Caco-2 (cell line): ENCODE measurements around the gene KRT2. TPM values are rescaled to one million over a fixed set of nuclear protein-coding genes. Genes with fewer than 3 reads are reported as not detected.

Source experiments
- BruUV-seq: library from RNA; stranded (reverse); fragments of 400-500 nt; replicated peaks from 2 replicates; lab custom pipeline; 2021; lab: Mats Ljungman, UMichigan
- CTCF ChIA-PET: fragments of 300-600 bp; sonication (Branson Sonifier 250); formaldehyde crosslinking; loops from one replicate; lab custom pipeline; 2022; ENCODE audit warnings: antibody characterized with exemption; lab: Charles Lee
- POLR2A ChIA-PET: fragments of 300-600 bp; sonication (Branson Sonifier 250); formaldehyde crosslinking; loops from one replicate; lab custom pipeline; 2022; ENCODE audit warnings: antibody characterized with exemption; lab: Charles Lee
- DNase-seq, 2 experiments: peaks; one replicate each; pipeline versions ENCODE4 v3.0.0 to v3.0.0-alpha.2; 2020 to 2022
- H3K27me3 ChIP-seq: replicated peaks from 2 replicates; pipeline ENCODE4 v1.6.0; 2011; ENCODE audit warnings: low read length; ENCODE audit not compliant: control insufficient read depth, insufficient read depth
- H3K36me3 ChIP-seq: 2 replicates; pipeline ENCODE4 v1.5.1; 2011; ENCODE audit warnings: low read length; ENCODE audit not compliant: control insufficient read depth, insufficient read depth
- H3K4me1 ChIP-seq: fragments of 250-450 bp; sonication (Bioruptor Pico); 2 replicates; pipeline ENCODE4 v1.5.1; 2020; ENCODE audit warnings: mild to moderate bottlenecking
- H3K4me3 ChIP-seq: 2 replicates; pipeline ENCODE4 v1.5.1; 2011; ENCODE audit warnings: low read depth, mild to moderate bottlenecking, control low read depth, low read length
- H3K9me3 ChIP-seq: fragments of 250-450 bp; sonication (Bioruptor Pico); 2 replicates; pipeline ENCODE4 v1.5.1; 2020; ENCODE audit warnings: mild to moderate bottlenecking, moderate library complexity
- H3K27ac Mint-ChIP-seq: one replicate; pipeline ENCODE4 v1.8.0; 2022; ENCODE audit warnings: mixed read lengths; ENCODE audit not compliant: unreplicated experiment
- H3K27me3 Mint-ChIP-seq: one replicate; pipeline ENCODE4 v1.8.0; 2022; ENCODE audit warnings: mixed read lengths; ENCODE audit not compliant: insufficient read depth, unreplicated experiment
- H3K36me3 Mint-ChIP-seq: one replicate; pipeline ENCODE4 v1.8.0; 2022; ENCODE audit warnings: mild to moderate bottlenecking, mixed read lengths; ENCODE audit not compliant: insufficient read depth, unreplicated experiment
- H3K4me1 Mint-ChIP-seq: one replicate; pipeline ENCODE4 v1.8.0; 2022; ENCODE audit warnings: low read depth, mixed read lengths; ENCODE audit not compliant: unreplicated experiment
- H3K4me3 Mint-ChIP-seq: one replicate; pipeline ENCODE4 v1.8.0; 2022; ENCODE audit warnings: mild to moderate bottlenecking, moderate library complexity, mixed read lengths; ENCODE audit not compliant: unreplicated experiment
- H3K9me3 Mint-ChIP-seq: one replicate; pipeline ENCODE4 v1.8.0; 2022; ENCODE audit warnings: mixed read lengths; ENCODE audit not compliant: unreplicated experiment
- intact Hi-C: fragments of 100-400 bp; cut with micrococcal nuclease; formaldehyde crosslinking; loops from one replicate; pipeline ENCODE4 v1.10.0; 2022; ENCODE audit not compliant: unreplicated experiment
- total RNA-seq: library from RNA; stranded (reverse); gene quantifications from 2 replicates; pipeline ENCODE4 v1.2.3, GENCODE V29; 2022
- TF ChIP-seq, protein P1 (sequence below), 2 experiments: fragments of 200-600 bp in 1 of 2; IDR thresholded peaks; 1 replicate in 1 of 2; 2 replicates in 1 of 2; pipeline versions ENCODE4 v1.5.1 to v1.8.0; 2011 to 2022; ENCODE audit warnings: antibody characterized with exemption in 1 of 2, control low read depth in 1 of 2, inconsistent platforms in 1 of 2, low read depth in 1 of 2, low read length in 1 of 2, mild to moderate bottlenecking in 1 of 2, moderate library complexity in 1 of 2; ENCODE audit not compliant: insufficient read depth in 1 of 2, severe bottlenecking in 1 of 2, unreplicated experiment in 1 of 2

The KRT2 gene
- total RNA-seq, 1 experiment from 2014 or later = not detected

DNA sequence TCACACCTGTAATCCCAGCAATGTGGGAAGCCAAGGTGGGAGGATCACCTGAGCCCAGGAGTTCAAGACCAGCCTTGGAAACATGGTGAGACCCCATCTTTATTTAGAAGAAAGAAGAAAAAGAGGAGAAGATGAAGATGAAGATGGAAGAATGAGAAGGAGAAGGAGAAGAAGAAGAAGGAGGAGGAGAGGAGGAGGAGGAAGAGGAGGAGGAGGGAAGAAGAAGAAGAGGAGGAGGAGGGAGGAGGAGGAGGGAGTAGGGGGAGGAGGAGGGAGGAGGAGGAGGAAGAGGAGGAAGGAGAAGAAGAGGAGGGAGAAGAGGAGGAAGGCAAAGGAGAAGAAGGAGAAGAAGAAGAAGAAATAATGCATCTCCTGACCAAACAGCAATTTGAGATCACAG, 37.2 kb upstream of the KRT2 start:
- DNase-seq = no peak
- no peak overlapping the region for H3K27ac Mint-ChIP-seq
- H3K4me1 ChIP-seq = no peaks in the 10 kb centered on the region
- BruUV-seq = no TSS peak
- TF ChIP-seq, protein P1, sequence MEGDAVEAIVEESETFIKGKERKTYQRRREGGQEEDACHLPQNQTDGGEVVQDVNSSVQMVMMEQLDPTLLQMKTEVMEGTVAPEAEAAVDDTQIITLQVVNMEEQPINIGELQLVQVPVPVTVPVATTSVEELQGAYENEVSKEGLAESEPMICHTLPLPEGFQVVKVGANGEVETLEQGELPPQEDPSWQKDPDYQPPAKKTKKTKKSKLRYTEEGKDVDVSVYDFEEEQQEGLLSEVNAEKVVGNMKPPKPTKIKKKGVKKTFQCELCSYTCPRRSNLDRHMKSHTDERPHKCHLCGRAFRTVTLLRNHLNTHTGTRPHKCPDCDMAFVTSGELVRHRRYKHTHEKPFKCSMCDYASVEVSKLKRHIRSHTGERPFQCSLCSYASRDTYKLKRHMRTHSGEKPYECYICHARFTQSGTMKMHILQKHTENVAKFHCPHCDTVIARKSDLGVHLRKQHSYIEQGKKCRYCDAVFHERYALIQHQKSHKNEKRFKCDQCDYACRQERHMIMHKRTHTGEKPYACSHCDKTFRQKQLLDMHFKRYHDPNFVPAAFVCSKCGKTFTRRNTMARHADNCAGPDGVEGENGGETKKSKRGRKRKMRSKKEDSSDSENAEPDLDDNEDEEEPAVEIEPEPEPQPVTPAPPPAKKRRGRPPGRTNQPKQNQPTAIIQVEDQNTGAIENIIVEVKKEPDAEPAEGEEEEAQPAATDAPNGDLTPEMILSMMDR (IDR thresholded peaks at IDR 0.05; ENCODE audit: insufficient read depth in 1 of 2, low read depth in 1 of 2, low read length in 1 of 2, severe bottlenecking in 1 of 2, unreplicated experiment in 1 of 2) = no peak
- H3K4me1 Mint-ChIP-seq = no peaks in the 10 kb centered on the region
- no peak overlapping the region for H3K4me3 Mint-ChIP-seq
- H3K27me3 ChIP-seq = peaks cover 1% of the 10 kb centered on the region; the same call in 1 of the 2 replicates
- no peak overlapping the region for H3K4me3 ChIP-seq
- H3K9me3 ChIP-seq = no peaks in the 10 kb centered on the region
- no peaks in the 10 kb centered on the region for H3K36me3 Mint-ChIP-seq
- no peaks in the 10 kb centered on the region for H3K9me3 Mint-ChIP-seq
- ChIA-PET POLR2A (no interaction called here), CTCF (no interaction called here)
- H3K27me3 Mint-ChIP-seq = peaks cover 22% of the 10 kb centered on the region
- intact Hi-C loops = no loop called here
- no peaks in the 10 kb centered on the region for H3K36me3 ChIP-seq

DNA sequence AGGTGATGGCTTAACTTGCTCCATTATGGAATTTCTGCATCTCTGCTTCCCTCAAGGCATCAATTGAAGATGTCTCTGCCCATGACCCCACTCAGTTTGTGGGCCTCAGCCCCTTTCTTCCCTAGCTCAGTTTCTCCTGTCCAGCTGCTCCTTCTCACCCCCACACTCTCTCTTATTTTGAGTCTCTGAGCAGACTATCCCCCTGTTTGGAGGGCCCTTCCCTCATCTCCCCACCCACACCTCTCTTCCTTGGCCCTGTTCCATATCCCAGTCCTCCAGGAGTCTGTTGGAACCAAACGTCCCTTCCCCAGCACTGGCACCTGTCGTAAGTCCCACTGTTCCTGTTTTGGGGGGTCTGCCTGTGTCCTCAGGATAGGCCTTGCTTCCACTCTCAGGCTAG, 36.5 kb upstream of the KRT2 start:
- no peaks in the 10 kb centered on the region for H3K9me3 Mint-ChIP-seq
- no peaks in the 10 kb centered on the region for H3K9me3 ChIP-seq
- H3K4me1 Mint-ChIP-seq = no peaks in the 10 kb centered on the region
- ChIA-PET POLR2A (no interaction called here), CTCF (no interaction called here)
- no peaks in the 10 kb centered on the region for H3K36me3 ChIP-seq
- intact Hi-C loops = no loop called here
- H3K4me1 ChIP-seq = no peaks in the 10 kb centered on the region
- no TSS peak for BruUV-seq
- H3K4me3 Mint-ChIP-seq = no peak overlapping the region
- H3K27me3 ChIP-seq = peaks cover 1% of the 10 kb centered on the region; the same call in 1 of the 2 replicates
- DNase-seq = no peak
- H3K4me3 ChIP-seq = no peak overlapping the region
- H3K27me3 Mint-ChIP-seq = peaks cover 28% of the 10 kb centered on the region
- no peak overlapping the region for H3K27ac Mint-ChIP-seq
- H3K36me3 Mint-ChIP-seq = no peaks in the 10 kb centered on the region
- TF ChIP-seq, protein P1 (IDR thresholded peaks at IDR 0.05; ENCODE audit: insufficient read depth in 1 of 2, low read depth in 1 of 2, low read length in 1 of 2, severe bottlenecking in 1 of 2, unreplicated experiment in 1 of 2) = no peak

DNA sequence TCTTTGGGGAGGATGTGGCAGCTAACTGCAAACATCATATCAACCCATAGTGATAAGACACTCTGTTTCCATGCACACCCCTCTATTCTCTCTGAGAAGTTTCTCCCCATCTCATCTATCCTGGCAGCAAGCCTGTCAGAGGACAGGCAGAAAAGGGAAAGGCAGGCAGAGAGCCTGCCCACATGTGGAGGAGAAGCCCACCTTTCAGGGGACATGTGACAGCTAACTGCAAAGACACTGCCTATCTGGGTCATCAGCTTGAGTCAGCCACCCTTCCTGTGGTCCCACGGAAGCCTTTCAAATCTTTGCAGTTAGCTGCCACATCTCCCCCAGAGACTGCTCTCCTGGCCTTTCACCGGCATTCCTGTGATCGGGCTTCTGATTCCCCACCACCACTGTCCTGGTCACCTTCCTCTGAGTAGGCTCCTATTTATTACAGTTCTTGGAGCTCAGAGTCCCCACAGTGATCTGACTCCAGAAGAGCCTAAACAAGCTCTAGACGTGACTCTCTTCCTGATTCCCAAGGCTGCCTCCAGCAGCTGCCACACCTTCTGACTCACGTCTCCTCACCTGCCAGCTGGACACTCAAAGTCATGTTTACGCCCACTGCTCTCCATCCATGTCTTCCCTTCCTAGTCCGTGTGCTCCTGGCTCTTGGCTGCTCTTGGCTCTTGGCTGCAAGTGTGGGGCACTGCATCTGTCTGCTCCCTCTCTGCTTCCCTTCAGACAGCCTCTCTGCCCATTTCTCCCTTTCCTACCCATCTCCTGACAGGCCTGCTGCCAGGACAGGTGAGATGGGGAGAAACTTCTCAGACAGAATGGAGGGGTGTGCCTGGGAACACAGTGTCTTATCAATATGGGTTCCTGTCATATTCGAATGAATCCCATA, 35.7 kb upstream of the KRT2 start:
- DNase-seq = no peak
- ChIA-PET POLR2A (no interaction called here), CTCF (interaction anchor here (0.5 kb wide), 1 partner anchor 21 kb away, joined by 4 read pairs; no protein-coding TSS in a partner anchor)
- Mint-ChIP-seq H3K36me3 (no peaks in the 10 kb centered on the region), H3K9me3 (no peaks in the 10 kb centered on the region), H3K27me3 (peaks cover 23% of the 10 kb centered on the region), H3K4me3 (no peak overlapping the region), H3K4me1 (no peaks in the 10 kb centered on the region), H3K27ac (no peak overlapping the region)
- Histone ChIP-seq H3K27me3 (peaks cover 1% of the 10 kb centered on the region; the same call in 1 of the 2 replicates), H3K4me1 (no peaks in the 10 kb centered on the region), H3K4me3 (no peak overlapping the region), H3K9me3 (no peaks in the 10 kb centered on the region), H3K36me3 (no peaks in the 10 kb centered on the region)
- intact Hi-C loops = no loop called here
- no TSS peak for BruUV-seq
- TF ChIP-seq, protein P1 (IDR thresholded peaks at IDR 0.05; ENCODE audit: insufficient read depth in 1 of 2, low read depth in 1 of 2, low read length in 1 of 2, severe bottlenecking in 1 of 2, unreplicated experiment in 1 of 2) = no peak
